Upper lobe of left lung (tissue), 6 donors: Measurements from ENCODE around the gene LRP1B. TPM values are rescaled to one million over a fixed set of nuclear protein-coding genes. Genes with fewer than 3 reads are reported as not detected.

Experiments
- ATAC-seq, 2 donors: fragments of 200-7000 bp; cut with Tn5 transposase; one replicate each; pipeline ENCODE4 v1.9.1; 2022; ENCODE audit warnings: mild to moderate bottlenecking in 2 of 2, moderate library complexity in 2 of 2; ENCODE audit not compliant: low FRiP score in 2 of 2
- DNase-seq, 2 donors: peaks; one replicate each; pipeline ENCODE4 v3.0.0-alpha.2; 2019 to 2020
- H3K27ac ChIP-seq, 4 donors: fragments of 200-600 bp; sonication (generic); one replicate each; pipeline ENCODE4 v1.5.1; 2016 to 2019
- H3K27me3 ChIP-seq, 4 donors: fragments of 200-600 bp; sonication (generic); one replicate each; pipeline ENCODE4 v1.5.1; 2017 to 2019
- H3K36me3 ChIP-seq, 4 donors: fragments of 200-600 bp; sonication (generic); one replicate each; pipeline ENCODE4 v1.5.1; 2016 to 2019
- H3K4me1 ChIP-seq, 4 donors: fragments of 200-600 bp; sonication (generic); one replicate each; pipeline ENCODE4 v1.5.1; 2018 to 2019
- H3K4me3 ChIP-seq, 4 donors: fragments of 200-600 bp; sonication (generic); one replicate each; pipeline ENCODE4 v1.5.1; 2017 to 2019; ENCODE audit warnings: mild to moderate bottlenecking in 2 of 4, moderate library complexity in 1 of 4
- H3K9me3 ChIP-seq, 4 donors: fragments of 200-600 bp; sonication (generic); one replicate each; pipeline ENCODE4 v1.5.1; 2018 to 2019
- CTCF ChIP-seq, 6 experiments: fragments of 450-650 bp in 4 of 6; fragments of 200-600 bp in 2 of 6; sonication (generic) in 2 of 6; IDR thresholded peaks; one replicate each; pipeline ENCODE4 v1.5.1; 2016 to 2019; ENCODE audit warnings: antibody characterized with exemption in 6 of 6
- EP300 ChIP-seq, 4 donors: sonication (generic); formaldehyde crosslinking; IDR thresholded peaks; one replicate each; pipeline ENCODE4 v1.5.1; 2017; ENCODE audit warnings: antibody characterized with exemption in 4 of 4, control low read depth in 2 of 4
- POLR2A ChIP-seq, 4 donors: fragments of 450-650 bp; IDR thresholded peaks; one replicate each; pipeline ENCODE4 v1.5.1; 2016 to 2017; ENCODE audit warnings: antibody characterized with exemption in 4 of 4, mild to moderate bottlenecking in 2 of 4
- POLR2AphosphoS5 ChIP-seq, 2 donors: sonication (generic); formaldehyde crosslinking; IDR thresholded peaks; one replicate each; pipeline ENCODE4 v1.5.1; 2017; ENCODE audit warnings: antibody characterized with exemption in 2 of 2
- WGBS, 2 donors: methylation state at CpG; one replicate each; pipeline ENCODE4 v1.1.5; 2017 to 2018; 5-methylcytosine and 5-hydroxymethylcytosine counted together
- total RNA-seq, 6 donors: library from RNA; depleted of rRNA in 4 of 6; stranded (reverse); fragments of >200 nt in 4 of 6; gene quantifications; one replicate each; pipeline versions ENCODE4 v1.1.0 to v1.2.1, GENCODE V29; 2016 to 2021
- donor health status: DM: no; HTN: no; CAD: no; lungs with moderate emphysema.
- donor health status: DM: no; HTN: yes; CAD: no; lungs with severe emphysema.

LRP1B gene
- total RNA-seq, 6 donors from 2014 or later, result under 0.01 to 0.46 (median 0.11) TPM

GRCh38 chr2:141660232-141660631 is 470.6 kb downstream of the LRP1B start:
- Histone ChIP-seq H3K4me1 (no peaks in the 10 kb centered on the region), H3K9me3 (no peaks in the 10 kb centered on the region), H3K27ac (no peak overlapping the region), H3K27me3 (no peaks in the 10 kb centered on the region), H3K36me3 (no peaks in the 10 kb centered on the region), H3K4me3 (no peak overlapping the region)
- DNase-seq (peak in 1 of 2 donors; percentile 3), ATAC-seq (peak; percentile 24 to 43)
- no peak for TF ChIP-seq POLR2AphosphoS5 (IDR thresholded peaks at IDR 0.05)
- no peak for TF ChIP-seq EP300 (IDR thresholded peaks at IDR 0.05)
- TF ChIP-seq CTCF (IDR thresholded peaks at IDR 0.05), result no peak
- no peak for TF ChIP-seq POLR2A (IDR thresholded peaks at IDR 0.05)
- 93% methylated on average over 2 to 7 of the region's 8 CpGs for WGBS, 2 donors

- Histone ChIP-seq H3K9me3 (no peaks in the 10 kb centered on the region), H3K4me3 (no peak overlapping the region), H3K36me3 (no peaks in the 10 kb centered on the region), H3K27me3 (no peaks in the 10 kb centered on the region), H3K27ac (no peak overlapping the region), H3K4me1 (no peaks in the 10 kb centered on the region)
- ATAC-seq (no peak), DNase-seq (no peak)
- TF ChIP-seq POLR2A (IDR thresholded peaks at IDR 0.05), result no peak
- TF ChIP-seq POLR2AphosphoS5 (IDR thresholded peaks at IDR 0.05), result no peak
- TF ChIP-seq CTCF (IDR thresholded peaks at IDR 0.05), result no peak
- TF ChIP-seq EP300 (IDR thresholded peaks at IDR 0.05), result no peak
- WGBS, 2 donors, result 50 to 63% methylated on average over 1 of the region's 1 CpG
These were observed 476.5 kb downstream of the LRP1B start for GRCh38 chr2:141654311-141654710.

DNA sequence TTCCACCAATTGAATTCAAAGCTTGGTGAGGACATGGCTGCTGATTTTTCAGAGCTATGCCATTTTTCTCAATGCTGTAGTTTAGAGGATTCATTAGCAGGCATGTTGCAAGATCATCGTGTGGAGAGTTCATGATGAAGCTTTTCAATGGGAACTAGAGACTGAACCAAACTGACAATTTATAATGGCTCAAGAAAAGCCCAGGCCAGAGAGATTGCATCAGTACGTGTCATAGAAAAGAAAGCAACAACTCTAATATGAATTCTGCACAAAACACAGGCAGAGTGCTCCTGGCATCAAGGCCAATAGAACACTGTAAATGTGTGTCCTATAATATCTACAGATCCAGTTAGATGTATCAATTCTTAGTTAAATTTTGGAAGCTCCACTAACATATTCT is 477.6 kb downstream of the LRP1B start:
- DNase-seq, result no peak
- H3K4me3 ChIP-seq, result no peak overlapping the region
- H3K27me3 ChIP-seq, result no peaks in the 10 kb centered on the region
- no peaks in the 10 kb centered on the region for H3K4me1 ChIP-seq
- ATAC-seq, result no peak
- no peak for TF ChIP-seq POLR2A (IDR thresholded peaks at IDR 0.05)
- no peak for TF ChIP-seq EP300 (IDR thresholded peaks at IDR 0.05)
- TF ChIP-seq POLR2AphosphoS5 (IDR thresholded peaks at IDR 0.05), result no peak
- TF ChIP-seq CTCF (IDR thresholded peaks at IDR 0.05), result no peak
- H3K36me3 ChIP-seq, result no peaks in the 10 kb centered on the region
- H3K27ac ChIP-seq, result no peak overlapping the region
- no peaks in the 10 kb centered on the region for H3K9me3 ChIP-seq
- 80 to 85% methylated on average over 2 of the region's 2 CpGs for WGBS, 2 donors

DNA sequence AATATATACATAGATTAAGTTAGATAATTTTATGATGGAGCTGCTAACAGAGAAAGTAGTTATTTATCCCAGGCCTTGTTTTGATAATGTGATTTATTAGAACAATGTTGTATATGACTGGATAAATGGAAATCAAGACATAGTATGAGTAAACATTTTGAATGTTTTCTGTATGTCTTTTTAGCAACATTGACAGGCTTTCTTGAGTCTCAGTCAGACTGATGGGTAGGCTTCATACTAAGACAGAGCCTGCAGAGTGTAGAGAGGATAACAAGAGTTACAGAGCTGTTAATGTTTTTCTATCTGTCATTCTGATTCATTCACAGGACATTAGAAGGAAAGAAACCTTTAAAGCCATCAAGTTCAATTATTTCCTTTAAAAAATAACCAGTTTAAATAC is 478.5 kb downstream of the LRP1B start:
- H3K36me3 ChIP-seq, result no peaks in the 10 kb centered on the region
- H3K27ac ChIP-seq, result no peak overlapping the region
- no peak for DNase-seq
- H3K4me1 ChIP-seq, result no peaks in the 10 kb centered on the region
- no peak overlapping the region for H3K4me3 ChIP-seq
- ATAC-seq, result no peak
- TF ChIP-seq POLR2AphosphoS5 (IDR thresholded peaks at IDR 0.05), result no peak
- TF ChIP-seq POLR2A (IDR thresholded peaks at IDR 0.05), result no peak
- no peaks in the 10 kb centered on the region for H3K9me3 ChIP-seq
- no peaks in the 10 kb centered on the region for H3K27me3 ChIP-seq

GRCh38 chr2:141647353-141647752 is 483.5 kb downstream of the LRP1B start:
- no peak for ATAC-seq
- TF ChIP-seq CTCF (IDR thresholded peaks at IDR 0.05) (no peak), POLR2A (IDR thresholded peaks at IDR 0.05) (no peak), POLR2AphosphoS5 (IDR thresholded peaks at IDR 0.05) (no peak), EP300 (IDR thresholded peaks at IDR 0.05) (no peak)
- H3K27ac ChIP-seq, result no peak overlapping the region
- no peaks in the 10 kb centered on the region for H3K27me3 ChIP-seq
- no peak overlapping the region for H3K4me3 ChIP-seq
- H3K36me3 ChIP-seq, result no peaks in the 10 kb centered on the region
- 73% methylated on average over 3 of the region's 3 CpGs for WGBS, 2 donors
- no peak for DNase-seq
- H3K9me3 ChIP-seq, result no peaks in the 10 kb centered on the region
- no peaks in the 10 kb centered on the region for H3K4me1 ChIP-seq
